Measurements from ENCODE around the gene MIER2. TPM values are rescaled to one million over a fixed set of nuclear protein-coding genes. Genes with fewer than 3 reads are reported as not detected.

MIER2 gene
- total RNA-seq, 1 experiment from 2014 or later: 22.8 TPM

GRCh38 chr19:391207-391557 lies 46.6 kb upstream of the MIER2 start:
- Mint-ChIP-seq H3K4me1 (ENCODE audit: low read depth, unreplicated experiment) (peaks cover 6% of the 10 kb centered on the region), H3K9me3 (ENCODE audit: low read depth, unreplicated experiment) (peaks cover 13% of the 10 kb centered on the region), H3K36me3 (ENCODE audit: insufficient read depth, unreplicated experiment) (peaks cover 6% of the 10 kb centered on the region), H3K27me3 (ENCODE audit: unreplicated experiment) (no peaks in the 10 kb centered on the region), H3K27ac (ENCODE audit: unreplicated experiment) (no peak overlapping the region), H3K4me3 (ENCODE audit: low read depth, unreplicated experiment) (no peak overlapping the region)
- DNase-seq: no peak
- intact Hi-C loops (cut with micrococcal nuclease; ENCODE audit: unreplicated experiment): no loop called here
- BruUV-seq (replicated peaks): no TSS peak
- CTCF ChIA-PET: no interaction called here
- TF ChIP-seq CTCF (IDR thresholded peaks at IDR 0.05; ENCODE audit: unreplicated experiment): no peak

GRCh38 chr19:390386-391206 lies 46.0 kb upstream of the MIER2 start:
- no peak overlapping the region for H3K27ac Mint-ChIP-seq (ENCODE audit: unreplicated experiment)
- BruUV-seq (replicated peaks): no TSS peak

GRCh38 chr19:389935-390289 lies 45.3 kb upstream of the MIER2 start:
- Mint-ChIP-seq H3K4me3 (ENCODE audit: low read depth, unreplicated experiment) (no peak overlapping the region), H3K36me3 (ENCODE audit: insufficient read depth, unreplicated experiment) (peaks cover 4% of the 10 kb centered on the region), H3K4me1 (ENCODE audit: low read depth, unreplicated experiment) (peaks cover 6% of the 10 kb centered on the region), H3K27ac (ENCODE audit: unreplicated experiment) (no peak overlapping the region), H3K27me3 (ENCODE audit: unreplicated experiment) (no peaks in the 10 kb centered on the region), H3K9me3 (ENCODE audit: low read depth, unreplicated experiment) (peaks cover 8% of the 10 kb centered on the region)
- CTCF ChIA-PET: no interaction called here
- DNase-seq: no peak
- no TSS peak for BruUV-seq (replicated peaks)
- TF ChIP-seq CTCF (IDR thresholded peaks at IDR 0.05; ENCODE audit: unreplicated experiment): no peak
- intact Hi-C loops (cut with micrococcal nuclease; ENCODE audit: unreplicated experiment): no loop called here

More at GRCh38 chr19:390386-391206, 46.0 kb upstream of the MIER2 start:
- peaks cover 10% of the 10 kb centered on the region for H3K9me3 Mint-ChIP-seq (ENCODE audit: low read depth, unreplicated experiment)
- TF ChIP-seq CTCF (IDR thresholded peaks at IDR 0.05; ENCODE audit: unreplicated experiment): no peak
- H3K4me3 Mint-ChIP-seq (ENCODE audit: low read depth, unreplicated experiment): no peak overlapping the region
- H3K4me1 Mint-ChIP-seq (ENCODE audit: low read depth, unreplicated experiment): peaks cover 6% of the 10 kb centered on the region
- CTCF ChIA-PET: no interaction called here
- intact Hi-C loops (cut with micrococcal nuclease; ENCODE audit: unreplicated experiment): no loop called here
- no peak for DNase-seq
- no peaks in the 10 kb centered on the region for H3K27me3 Mint-ChIP-seq (ENCODE audit: unreplicated experiment)
- peaks cover 6% of the 10 kb centered on the region for H3K36me3 Mint-ChIP-seq (ENCODE audit: insufficient read depth, unreplicated experiment)

- DNase-seq: no peak
- Mint-ChIP-seq H3K27me3 (ENCODE audit: unreplicated experiment) (no peaks in the 10 kb centered on the region), H3K4me1 (ENCODE audit: low read depth, unreplicated experiment) (peaks cover 6% of the 10 kb centered on the region), H3K9me3 (ENCODE audit: low read depth, unreplicated experiment) (peaks cover 8% of the 10 kb centered on the region), H3K4me3 (ENCODE audit: low read depth, unreplicated experiment) (no peak overlapping the region), H3K36me3 (ENCODE audit: insufficient read depth, unreplicated experiment) (no peaks in the 10 kb centered on the region), H3K27ac (ENCODE audit: unreplicated experiment) (no peak overlapping the region)
- intact Hi-C loops (cut with micrococcal nuclease; ENCODE audit: unreplicated experiment): no loop called here
- CTCF ChIA-PET: no interaction called here
- no TSS peak for BruUV-seq (replicated peaks)
- no peak for TF ChIP-seq CTCF (IDR thresholded peaks at IDR 0.05; ENCODE audit: unreplicated experiment)
These were observed 44.8 kb upstream of the MIER2 start for GRCh38 chr19:389255-389934.
